ENCODE measurements around the gene TGFBR1. TPM values are rescaled to one million over a fixed set of nuclear protein-coding genes. Genes with fewer than 3 reads are reported as not detected.

Gene TGFBR1
- total RNA-seq, 2 experiments from 2014 or later: 12.9 to 14.6 TPM

DNA sequence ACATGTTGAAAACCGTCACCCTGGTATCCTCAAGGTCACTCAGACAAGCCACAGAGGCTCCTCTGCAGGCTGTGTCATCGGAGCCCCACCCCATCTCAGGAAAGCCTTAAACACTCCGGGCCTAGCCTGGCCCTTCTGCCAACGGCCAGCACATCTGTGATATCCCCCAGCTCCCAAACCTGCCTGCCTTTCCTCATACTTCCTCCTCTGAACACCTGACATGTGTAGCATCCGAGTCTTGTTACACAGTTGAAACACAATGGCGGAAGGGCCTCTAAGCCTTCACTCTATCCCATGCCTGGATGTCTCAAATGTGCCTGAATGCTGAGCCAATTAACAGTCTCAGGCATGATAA, 32.9 kb upstream of the TGFBR1 start:
- ChIA-PET POLR2A (interaction anchor here (0.6 to 1.2 kb wide), 2 partner anchors 9 to 74 kb away, joined by 4 to 5 read pairs; no protein-coding TSS in a partner anchor), CTCF (no interaction called here)
- peaks cover 41% of the 10 kb centered on the region for H3K4me1 ChIP-seq (ENCODE audit: insufficient read depth, low read length)
- peaks cover 71% of the 10 kb centered on the region for H3K4me1 Mint-ChIP-seq (ENCODE audit: low read depth)
- no peaks in the 10 kb centered on the region for H3K36me3 Mint-ChIP-seq (ENCODE audit: low read depth)
- H3K9me3 ChIP-seq (ENCODE audit: control insufficient read depth in 1 of 2, insufficient read depth in 1 of 2, low read length in 2 of 2): peaks cover 0 to 3% of the 10 kb centered on the region in 2 experiments
- no peak for DNase-seq
- no peak overlapping the region for H3K27ac Mint-ChIP-seq
- TF ChIP-seq, protein P1, sequence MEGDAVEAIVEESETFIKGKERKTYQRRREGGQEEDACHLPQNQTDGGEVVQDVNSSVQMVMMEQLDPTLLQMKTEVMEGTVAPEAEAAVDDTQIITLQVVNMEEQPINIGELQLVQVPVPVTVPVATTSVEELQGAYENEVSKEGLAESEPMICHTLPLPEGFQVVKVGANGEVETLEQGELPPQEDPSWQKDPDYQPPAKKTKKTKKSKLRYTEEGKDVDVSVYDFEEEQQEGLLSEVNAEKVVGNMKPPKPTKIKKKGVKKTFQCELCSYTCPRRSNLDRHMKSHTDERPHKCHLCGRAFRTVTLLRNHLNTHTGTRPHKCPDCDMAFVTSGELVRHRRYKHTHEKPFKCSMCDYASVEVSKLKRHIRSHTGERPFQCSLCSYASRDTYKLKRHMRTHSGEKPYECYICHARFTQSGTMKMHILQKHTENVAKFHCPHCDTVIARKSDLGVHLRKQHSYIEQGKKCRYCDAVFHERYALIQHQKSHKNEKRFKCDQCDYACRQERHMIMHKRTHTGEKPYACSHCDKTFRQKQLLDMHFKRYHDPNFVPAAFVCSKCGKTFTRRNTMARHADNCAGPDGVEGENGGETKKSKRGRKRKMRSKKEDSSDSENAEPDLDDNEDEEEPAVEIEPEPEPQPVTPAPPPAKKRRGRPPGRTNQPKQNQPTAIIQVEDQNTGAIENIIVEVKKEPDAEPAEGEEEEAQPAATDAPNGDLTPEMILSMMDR (IDR thresholded peaks at IDR 0.05): no peak
- H3K27me3 Mint-ChIP-seq: no peaks in the 10 kb centered on the region
- no peak overlapping the region for H3K4me3 ChIP-seq (ENCODE audit: low read length)
- no peaks in the 10 kb centered on the region for H3K9me3 Mint-ChIP-seq
- H3K27ac ChIP-seq (ENCODE audit: low read depth in 1 of 2, low read length in 2 of 2): no peak overlapping the region
- intact Hi-C loops (cut with DNase I, micrococcal nuclease): no loop called here
- no peaks in the 10 kb centered on the region for H3K36me3 ChIP-seq (ENCODE audit: insufficient read depth, low read length)
- no peaks in the 10 kb centered on the region for H3K27me3 ChIP-seq (ENCODE audit: control insufficient read depth in 1 of 2, insufficient read depth in 2 of 2, low read length in 2 of 2)
- no peak overlapping the region for H3K4me3 Mint-ChIP-seq
- no peak for ATAC-seq (ENCODE audit: poor library complexity)

DNA sequence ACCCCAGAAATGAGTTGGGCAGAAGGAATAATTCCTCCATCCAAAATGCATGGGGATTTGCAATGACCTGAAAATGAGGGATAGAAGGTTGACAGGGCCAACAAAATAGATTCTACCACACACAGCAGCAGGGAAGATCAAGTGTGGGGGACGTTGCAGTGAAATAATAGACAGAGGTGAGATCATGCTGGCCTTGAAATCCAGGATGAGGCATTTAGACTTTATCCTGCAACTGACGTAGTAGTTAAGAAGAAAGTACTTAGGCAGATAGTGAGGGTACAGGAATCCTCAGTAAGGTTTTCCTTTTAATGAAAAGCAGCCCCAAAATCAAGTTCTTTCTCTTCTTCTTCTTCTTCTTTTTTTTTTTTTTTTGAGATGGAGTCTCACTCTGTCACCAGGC, 31.6 kb upstream of the TGFBR1 start:
- TF ChIP-seq, protein P1 (IDR thresholded peaks at IDR 0.05): no peak
- ATAC-seq (ENCODE audit: poor library complexity): no peak
- no peaks in the 10 kb centered on the region for H3K36me3 ChIP-seq (ENCODE audit: insufficient read depth, low read length)
- H3K9me3 ChIP-seq (ENCODE audit: control insufficient read depth in 1 of 2, insufficient read depth in 1 of 2, low read length in 2 of 2): peaks cover 0 to 3% of the 10 kb centered on the region in 2 experiments
- no peaks in the 10 kb centered on the region for H3K27me3 ChIP-seq (ENCODE audit: control insufficient read depth in 1 of 2, insufficient read depth in 2 of 2, low read length in 2 of 2)
- Mint-ChIP-seq H3K4me1 (ENCODE audit: low read depth) (peaks cover 75% of the 10 kb centered on the region), H3K4me3 (no peak overlapping the region), H3K36me3 (ENCODE audit: low read depth) (no peaks in the 10 kb centered on the region), H3K27me3 (no peaks in the 10 kb centered on the region), H3K9me3 (no peaks in the 10 kb centered on the region), H3K27ac (no peak overlapping the region)
- no peak overlapping the region for H3K4me3 ChIP-seq (ENCODE audit: low read length)
- H3K4me1 ChIP-seq (ENCODE audit: insufficient read depth, low read length): peaks cover 49% of the 10 kb centered on the region
- DNase-seq: no peak
- intact Hi-C loops (cut with DNase I, micrococcal nuclease): no loop called here
- ChIA-PET POLR2A (no interaction called here), CTCF (no interaction called here)
- H3K27ac ChIP-seq (ENCODE audit: low read depth in 1 of 2, low read length in 2 of 2): no peak overlapping the region

DNA sequence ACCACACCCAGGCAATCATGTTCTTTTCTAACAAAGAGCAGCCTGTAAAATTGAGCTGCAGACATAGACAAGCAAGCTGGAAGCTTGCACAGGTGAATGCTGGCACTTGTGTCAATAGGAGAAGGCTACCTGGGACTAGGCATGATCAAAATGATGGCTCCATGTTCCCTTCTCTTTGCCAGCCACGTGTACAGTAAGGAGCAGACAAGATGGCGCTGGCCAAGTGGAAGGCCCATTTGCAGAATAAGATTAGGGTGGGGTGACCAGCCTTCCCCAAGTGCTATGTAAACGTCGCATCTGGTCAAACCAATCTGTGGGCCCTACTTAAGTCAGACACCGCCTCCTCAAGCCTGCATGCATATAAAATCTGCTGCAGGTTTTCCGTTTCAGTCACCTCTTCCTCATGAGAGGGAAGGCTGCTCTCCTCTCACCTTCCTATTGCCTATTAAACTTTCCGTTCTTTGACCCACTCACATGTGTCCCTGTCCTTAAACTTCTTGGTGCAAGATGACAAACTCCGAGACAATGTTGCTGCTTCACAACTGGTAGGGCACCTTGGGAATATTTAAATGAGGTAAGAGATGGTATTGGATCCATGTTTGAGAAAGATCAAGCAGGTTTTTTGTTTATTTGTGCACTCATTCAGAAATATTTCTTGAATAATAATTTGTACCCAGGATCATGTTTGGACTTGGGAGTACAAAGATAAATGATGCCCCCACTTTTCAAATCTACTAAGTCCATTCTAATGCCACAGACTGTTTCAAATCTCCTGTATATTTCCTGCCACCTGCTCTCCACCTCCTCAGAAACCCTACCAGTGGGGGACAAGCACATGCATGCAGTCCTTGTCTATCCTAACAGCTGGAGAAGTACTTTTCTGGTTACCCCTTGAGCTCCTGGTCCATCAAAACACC, 30.7 kb upstream of the TGFBR1 start:
- Mint-ChIP-seq H3K9me3 (no peaks in the 10 kb centered on the region), H3K4me1 (ENCODE audit: low read depth) (peaks cover 75% of the 10 kb centered on the region), H3K27ac (no peak overlapping the region), H3K27me3 (no peaks in the 10 kb centered on the region), H3K36me3 (ENCODE audit: low read depth) (no peaks in the 10 kb centered on the region), H3K4me3 (no peak overlapping the region)
- TF ChIP-seq, protein P1 (IDR thresholded peaks at IDR 0.05): no peak
- intact Hi-C loops (cut with DNase I, micrococcal nuclease): loop anchor here in 1 of 2 experiments (2.0 kb wide), 1 partner anchor 13 kb away; no protein-coding TSS in a partner anchor
- POLR2A ChIA-PET: interaction anchor here (1.2 to 3.0 kb wide), 2 partner anchors 16 to 39 kb away, joined by 4 to 38 read pairs; no protein-coding TSS in a partner anchor
- H3K9me3 ChIP-seq (ENCODE audit: control insufficient read depth in 1 of 2, insufficient read depth in 1 of 2, low read length in 2 of 2): peaks cover 0 to 3% of the 10 kb centered on the region in 2 experiments
- no peak overlapping the region for H3K4me3 ChIP-seq (ENCODE audit: low read length)
- no peaks in the 10 kb centered on the region for H3K36me3 ChIP-seq (ENCODE audit: insufficient read depth, low read length)
- H3K27ac ChIP-seq (ENCODE audit: low read depth in 1 of 2, low read length in 2 of 2): no peak overlapping the region
- DNase-seq (no peak), ATAC-seq (ENCODE audit: poor library complexity) (no peak)
- CTCF ChIA-PET: no interaction called here
- H3K27me3 ChIP-seq (ENCODE audit: control insufficient read depth in 1 of 2, insufficient read depth in 2 of 2, low read length in 2 of 2): no peaks in the 10 kb centered on the region
- peaks cover 45% of the 10 kb centered on the region for H3K4me1 ChIP-seq (ENCODE audit: insufficient read depth, low read length)
